Panc1 (cell line): ENCODE data around the gene PLCH2. TPM values are rescaled to one million over a fixed set of nuclear protein-coding genes. Genes with fewer than 3 reads are reported as not detected.

Source experiments
- ATAC-seq: fragments of 200-7000 bp; cut with Tn5 transposase; 2 replicates; pipeline ENCODE4 v1.9.1; 2020; ENCODE audit warnings: mild to moderate bottlenecking, moderate library complexity
- BruUV-seq: library from RNA; stranded (reverse); fragments of 400-500 nt; replicated peaks from 2 replicates; lab custom pipeline; 2021; lab: Mats Ljungman, UMichigan
- CTCF ChIA-PET: fragments of 300-600 bp; sonication (Branson Sonifier 250); formaldehyde crosslinking; loops from one replicate; lab custom pipeline; 2022; ENCODE audit warnings: antibody characterized with exemption; lab: Charles Lee
- POLR2A ChIA-PET: fragments of 300-600 bp; sonication (Branson Sonifier 250); formaldehyde crosslinking; loops from one replicate; lab custom pipeline; 2022; ENCODE audit warnings: antibody characterized with exemption; lab: Charles Lee
- DNase-seq: peaks from one replicate; pipeline ENCODE4 v3.0.0-alpha.2; 2010; ENCODE audit warnings: low read depth, low spot score
- H3K27ac ChIP-seq: 2 replicates; pipeline ENCODE4 v1.5.1; 2011; ENCODE audit warnings: mild to moderate bottlenecking, low read length, inconsistent platforms
- H3K27me3 ChIP-seq: fragments of 200-500 bp; sonication (Bioruptor generic); 2 replicates; pipeline ENCODE4 v1.6.0; 2014; ENCODE audit warnings: low read length, inconsistent platforms; ENCODE audit not compliant: control insufficient read depth, insufficient read depth
- H3K36me3 ChIP-seq: fragments of 200-500 bp; sonication (Bioruptor generic); 2 replicates; pipeline ENCODE4 v1.5.1; 2014; ENCODE audit warnings: inconsistent platforms, mild to moderate bottlenecking, low read length, moderate library complexity; ENCODE audit not compliant: control insufficient read depth, insufficient read depth
- H3K4me1 ChIP-seq: 2 replicates; pipeline ENCODE4 v1.5.1; 2011; ENCODE audit warnings: inconsistent platforms, mild to moderate bottlenecking, low read length, moderate library complexity; ENCODE audit not compliant: control insufficient read depth, insufficient read depth
- H3K4me3 ChIP-seq, 2 experiments: 2 replicates each; pipeline ENCODE4 v1.5.1; 2011 to 2012; ENCODE audit warnings: low read depth in 2 of 2, low read length in 2 of 2, mild to moderate bottlenecking in 2 of 2, inconsistent platforms in 1 of 2, moderate library complexity in 1 of 2
- H3K9me3 ChIP-seq: fragments of 200-500 bp; sonication (Bioruptor generic); 2 replicates; pipeline ENCODE4 v1.5.1; 2014; ENCODE audit warnings: low read depth, mild to moderate bottlenecking, inconsistent platforms, low read length, moderate library complexity; ENCODE audit not compliant: control insufficient read depth, insufficient read depth
- POLR2AphosphoS5 ChIP-seq: IDR thresholded peaks from 2 replicates; pipeline ENCODE4 v1.6.1; 2012; ENCODE audit warnings: mild to moderate bottlenecking, low read depth, low read length, moderate library complexity
- SIN3A ChIP-seq: IDR thresholded peaks from 2 replicates; pipeline ENCODE4 v1.6.1; 2012; ENCODE audit warnings: low read depth, mild to moderate bottlenecking, low read length, moderate library complexity, borderline replicate concordance; ENCODE audit not compliant: insufficient read depth
- TCF7L2 ChIP-seq: IDR thresholded peaks from 2 replicates; pipeline ENCODE4 v1.6.1; 2011; ENCODE audit warnings: mild to moderate bottlenecking, low read depth, low read length, inconsistent platforms
- in situ Hi-C: cut with HindIII; loops from 2 replicates; pipeline ENCODE4 v1.10.0; 2016; ENCODE audit warnings: low sequenced_read_pairs, low pct_unique_long_range_greater_than_20kb
- intact Hi-C: fragments of 100-400 bp; cut with micrococcal nuclease; formaldehyde crosslinking; loops from one replicate; pipeline ENCODE4 v1.10.0; 2022; ENCODE audit not compliant: unreplicated experiment
- total RNA-seq: library from RNA; stranded (reverse); gene quantifications from one replicate; pipeline ENCODE4 v1.2.1, GENCODE V29; 2021; ENCODE audit not compliant: unreplicated experiment
- TF ChIP-seq, protein P1 (sequence below): fragments of 450-650 bp; IDR thresholded peaks from 2 replicates; pipeline ENCODE4 v1.5.1; 2017; ENCODE audit warnings: mild to moderate bottlenecking
- TF ChIP-seq, protein P2 (sequence below), 2 experiments: IDR thresholded peaks; 2 replicates each; pipeline ENCODE4 v1.6.1; 2011 to 2012; ENCODE audit warnings: low read depth in 2 of 2, control low read depth in 1 of 2, low read length in 1 of 2, mild to moderate bottlenecking in 1 of 2, moderate library complexity in 1 of 2; ENCODE audit not compliant: insufficient read depth in 1 of 2

Gene PLCH2
- total RNA-seq, 1 experiment from 2014 or later: 41.2 TPM

DNA sequence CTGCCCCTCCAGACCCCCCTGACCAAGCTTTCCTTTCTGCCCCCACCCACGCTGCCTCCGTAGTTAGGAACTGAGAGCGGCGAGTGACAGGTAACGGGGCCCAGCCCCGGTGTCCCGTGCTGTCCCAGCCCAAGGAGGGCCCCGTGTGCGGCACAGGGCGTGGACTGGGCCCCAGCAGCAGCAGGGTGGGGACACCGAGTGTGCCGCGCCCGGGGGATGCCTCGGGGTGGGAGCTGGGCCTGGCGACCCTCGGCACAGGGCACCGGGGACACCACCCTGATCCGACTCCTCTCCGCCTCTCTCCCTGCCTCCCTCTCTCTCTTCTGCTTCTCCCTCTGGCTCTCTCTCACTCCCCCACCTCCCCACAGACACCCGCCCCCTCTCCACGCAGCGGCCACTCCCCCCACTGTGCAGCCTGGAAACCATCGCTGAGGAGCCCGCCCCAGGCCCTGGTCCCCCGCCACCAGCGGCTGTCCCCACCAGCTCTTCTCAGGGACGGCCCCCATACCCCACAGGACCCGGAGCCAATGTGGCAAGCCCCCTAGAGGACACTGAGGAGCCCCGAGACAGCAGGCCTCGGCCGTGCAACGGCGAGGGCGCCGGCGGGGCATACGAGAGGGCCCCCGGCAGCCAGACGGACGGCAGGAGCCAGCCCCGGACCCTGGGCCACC is 27.6 kb downstream of the PLCH2 start:
- in situ Hi-C loops (no loop called here), intact Hi-C loops (no loop called here)
- Histone ChIP-seq H3K36me3 (no peaks in the 10 kb centered on the region; the same call in 1 of the 2 replicates), H3K27me3 (no peaks in the 10 kb centered on the region), H3K9me3 (no peaks in the 10 kb centered on the region), H3K4me1 (peaks cover 35% of the 10 kb centered on the region), H3K4me3 (no peak overlapping the region), H3K27ac (no peak overlapping the region)
- BruUV-seq: no TSS peak
- ATAC-seq (no peak), DNase-seq (no peak)
- CTCF ChIA-PET: interaction anchor here (0.7 kb wide), 1 partner anchor 73 kb away, joined by 3 read pairs; no protein-coding TSS in a partner anchor
- TF ChIP-seq, protein P1, sequence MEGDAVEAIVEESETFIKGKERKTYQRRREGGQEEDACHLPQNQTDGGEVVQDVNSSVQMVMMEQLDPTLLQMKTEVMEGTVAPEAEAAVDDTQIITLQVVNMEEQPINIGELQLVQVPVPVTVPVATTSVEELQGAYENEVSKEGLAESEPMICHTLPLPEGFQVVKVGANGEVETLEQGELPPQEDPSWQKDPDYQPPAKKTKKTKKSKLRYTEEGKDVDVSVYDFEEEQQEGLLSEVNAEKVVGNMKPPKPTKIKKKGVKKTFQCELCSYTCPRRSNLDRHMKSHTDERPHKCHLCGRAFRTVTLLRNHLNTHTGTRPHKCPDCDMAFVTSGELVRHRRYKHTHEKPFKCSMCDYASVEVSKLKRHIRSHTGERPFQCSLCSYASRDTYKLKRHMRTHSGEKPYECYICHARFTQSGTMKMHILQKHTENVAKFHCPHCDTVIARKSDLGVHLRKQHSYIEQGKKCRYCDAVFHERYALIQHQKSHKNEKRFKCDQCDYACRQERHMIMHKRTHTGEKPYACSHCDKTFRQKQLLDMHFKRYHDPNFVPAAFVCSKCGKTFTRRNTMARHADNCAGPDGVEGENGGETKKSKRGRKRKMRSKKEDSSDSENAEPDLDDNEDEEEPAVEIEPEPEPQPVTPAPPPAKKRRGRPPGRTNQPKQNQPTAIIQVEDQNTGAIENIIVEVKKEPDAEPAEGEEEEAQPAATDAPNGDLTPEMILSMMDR: no peak
- TF ChIP-seq TCF7L2 (no peak), SIN3A (no peak), POLR2AphosphoS5 (no peak)
- TF ChIP-seq, protein P2, sequence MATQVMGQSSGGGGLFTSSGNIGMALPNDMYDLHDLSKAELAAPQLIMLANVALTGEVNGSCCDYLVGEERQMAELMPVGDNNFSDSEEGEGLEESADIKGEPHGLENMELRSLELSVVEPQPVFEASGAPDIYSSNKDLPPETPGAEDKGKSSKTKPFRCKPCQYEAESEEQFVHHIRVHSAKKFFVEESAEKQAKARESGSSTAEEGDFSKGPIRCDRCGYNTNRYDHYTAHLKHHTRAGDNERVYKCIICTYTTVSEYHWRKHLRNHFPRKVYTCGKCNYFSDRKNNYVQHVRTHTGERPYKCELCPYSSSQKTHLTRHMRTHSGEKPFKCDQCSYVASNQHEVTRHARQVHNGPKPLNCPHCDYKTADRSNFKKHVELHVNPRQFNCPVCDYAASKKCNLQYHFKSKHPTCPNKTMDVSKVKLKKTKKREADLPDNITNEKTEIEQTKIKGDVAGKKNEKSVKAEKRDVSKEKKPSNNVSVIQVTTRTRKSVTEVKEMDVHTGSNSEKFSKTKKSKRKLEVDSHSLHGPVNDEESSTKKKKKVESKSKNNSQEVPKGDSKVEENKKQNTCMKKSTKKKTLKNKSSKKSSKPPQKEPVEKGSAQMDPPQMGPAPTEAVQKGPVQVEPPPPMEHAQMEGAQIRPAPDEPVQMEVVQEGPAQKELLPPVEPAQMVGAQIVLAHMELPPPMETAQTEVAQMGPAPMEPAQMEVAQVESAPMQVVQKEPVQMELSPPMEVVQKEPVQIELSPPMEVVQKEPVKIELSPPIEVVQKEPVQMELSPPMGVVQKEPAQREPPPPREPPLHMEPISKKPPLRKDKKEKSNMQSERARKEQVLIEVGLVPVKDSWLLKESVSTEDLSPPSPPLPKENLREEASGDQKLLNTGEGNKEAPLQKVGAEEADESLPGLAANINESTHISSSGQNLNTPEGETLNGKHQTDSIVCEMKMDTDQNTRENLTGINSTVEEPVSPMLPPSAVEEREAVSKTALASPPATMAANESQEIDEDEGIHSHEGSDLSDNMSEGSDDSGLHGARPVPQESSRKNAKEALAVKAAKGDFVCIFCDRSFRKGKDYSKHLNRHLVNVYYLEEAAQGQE (IDR thresholded peaks at IDR 0.05; ENCODE audit: insufficient read depth in 1 of 2, low read depth in 2 of 2, low read length in 1 of 2): no peak
- POLR2A ChIA-PET: no interaction called here

DNA sequence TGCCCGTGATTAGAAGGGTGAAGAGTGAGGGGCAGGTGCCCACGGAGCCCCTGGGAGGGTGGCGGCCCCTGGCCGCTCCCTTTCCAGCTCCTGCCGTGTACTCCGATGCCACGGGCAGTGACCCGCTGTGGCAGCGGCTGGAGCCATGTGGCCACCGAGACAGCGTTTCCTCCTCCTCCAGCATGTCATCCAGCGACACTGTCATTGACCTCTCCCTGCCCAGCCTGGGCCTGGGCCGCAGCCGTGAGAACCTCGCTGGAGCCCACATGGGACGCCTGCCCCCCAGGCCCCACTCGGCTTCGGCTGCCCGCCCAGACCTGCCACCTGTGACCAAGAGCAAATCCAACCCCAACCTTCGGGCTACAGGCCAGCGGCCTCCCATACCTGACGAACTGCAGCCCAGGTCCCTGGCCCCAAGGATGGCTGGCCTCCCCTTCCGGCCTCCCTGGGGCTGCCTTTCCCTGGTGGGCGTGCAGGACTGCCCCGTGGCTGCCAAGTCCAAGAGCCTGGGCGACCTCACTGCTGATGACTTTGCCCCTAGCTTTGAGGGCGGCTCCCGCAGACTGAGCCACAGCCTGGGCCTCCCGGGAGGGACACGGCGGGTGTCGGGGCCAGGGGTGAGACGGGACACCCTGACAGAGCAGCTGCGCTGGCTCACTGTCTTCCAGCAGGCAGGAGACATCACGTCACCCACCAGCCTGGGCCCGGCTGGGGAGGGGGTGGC is 28.3 kb downstream of the PLCH2 start:
- H3K4me1 ChIP-seq: peaks cover 35% of the 10 kb centered on the region
- no peak overlapping the region for H3K27ac ChIP-seq
- no peaks in the 10 kb centered on the region for H3K9me3 ChIP-seq
- H3K27me3 ChIP-seq: no peaks in the 10 kb centered on the region
- TSS peak; percentile 70 for BruUV-seq
- intact Hi-C loops (no loop called here), in situ Hi-C loops (no loop called here)
- ATAC-seq (no peak), DNase-seq (no peak)
- H3K36me3 ChIP-seq: no peaks in the 10 kb centered on the region; the same call in 1 of the 2 replicates
- TF ChIP-seq SIN3A: no peak
- no peak for TF ChIP-seq TCF7L2
- TF ChIP-seq, protein P2 (IDR thresholded peaks at IDR 0.05; ENCODE audit: insufficient read depth in 1 of 2, low read depth in 2 of 2, low read length in 1 of 2): no peak
- TF ChIP-seq, protein P1: no peak
- TF ChIP-seq POLR2AphosphoS5: no peak
- CTCF ChIA-PET: no interaction called here
- POLR2A ChIA-PET: no interaction called here
- no peak overlapping the region for H3K4me3 ChIP-seq
